OCI-M2 (cell line): ENCODE results near the gene CRB3.
"Not testable (repeated sequence)": the region's sequence is repeated elsewhere in the genome, so short reads cannot be mapped to it uniquely, and the experiment has no call there.

Experiments
- DNase-seq: peaks from one replicate; lab custom pipeline; 2025; ENCODE audit not compliant: unreplicated experiment; lab: John Stamatoyannopoulos, UW

CRB3 gene, protein sequence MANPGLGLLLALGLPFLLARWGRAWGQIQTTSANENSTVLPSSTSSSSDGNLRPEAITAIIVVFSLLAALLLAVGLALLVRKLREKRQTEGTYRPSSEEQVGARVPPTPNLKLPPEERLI

DNA sequence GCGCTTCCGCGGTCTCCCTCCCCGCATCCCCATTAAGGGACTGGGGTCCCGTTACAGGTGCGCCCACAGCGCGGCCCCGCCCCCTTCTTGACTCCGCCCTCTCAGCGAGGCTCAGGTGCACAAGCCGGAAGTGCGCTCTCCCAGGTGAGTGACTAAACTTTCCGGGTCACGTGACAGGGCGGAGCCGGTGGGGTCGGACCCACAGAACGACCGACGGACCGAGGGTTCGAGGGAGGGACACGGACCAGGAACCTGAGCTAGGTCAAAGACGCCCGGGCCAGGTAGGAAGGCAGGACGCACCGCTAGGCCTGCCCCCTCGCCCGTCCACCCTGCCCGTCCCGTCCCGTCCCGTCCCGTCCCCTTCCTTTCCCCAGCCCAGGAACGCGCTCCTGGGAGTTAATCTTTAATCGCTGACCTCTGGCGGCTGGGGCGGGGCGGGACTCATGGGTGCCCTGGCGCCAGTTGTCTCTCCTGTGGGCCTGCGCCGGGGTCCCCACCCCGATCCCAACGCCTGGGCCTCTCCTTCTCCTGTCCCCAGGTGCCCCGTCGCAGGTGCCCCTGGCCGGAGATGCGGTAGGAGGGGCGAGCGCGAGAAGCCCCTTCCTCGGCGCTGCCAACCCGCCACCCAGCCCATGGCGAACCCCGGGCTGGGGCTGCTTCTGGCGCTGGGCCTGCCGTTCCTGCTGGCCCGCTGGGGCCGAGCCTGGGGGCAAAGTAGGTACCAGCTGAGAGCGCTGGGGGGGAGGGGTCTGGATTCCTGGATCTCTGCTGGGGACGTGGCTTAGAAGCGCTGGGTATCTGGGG, at the start of gene CRB3:
Gene CRB3 (plus strand): TSS at position 202 of the 804 bp plus-strand sequence. CDS start 431 bp downstream, at position 633.
- DNase-seq, result no peak

DNA sequence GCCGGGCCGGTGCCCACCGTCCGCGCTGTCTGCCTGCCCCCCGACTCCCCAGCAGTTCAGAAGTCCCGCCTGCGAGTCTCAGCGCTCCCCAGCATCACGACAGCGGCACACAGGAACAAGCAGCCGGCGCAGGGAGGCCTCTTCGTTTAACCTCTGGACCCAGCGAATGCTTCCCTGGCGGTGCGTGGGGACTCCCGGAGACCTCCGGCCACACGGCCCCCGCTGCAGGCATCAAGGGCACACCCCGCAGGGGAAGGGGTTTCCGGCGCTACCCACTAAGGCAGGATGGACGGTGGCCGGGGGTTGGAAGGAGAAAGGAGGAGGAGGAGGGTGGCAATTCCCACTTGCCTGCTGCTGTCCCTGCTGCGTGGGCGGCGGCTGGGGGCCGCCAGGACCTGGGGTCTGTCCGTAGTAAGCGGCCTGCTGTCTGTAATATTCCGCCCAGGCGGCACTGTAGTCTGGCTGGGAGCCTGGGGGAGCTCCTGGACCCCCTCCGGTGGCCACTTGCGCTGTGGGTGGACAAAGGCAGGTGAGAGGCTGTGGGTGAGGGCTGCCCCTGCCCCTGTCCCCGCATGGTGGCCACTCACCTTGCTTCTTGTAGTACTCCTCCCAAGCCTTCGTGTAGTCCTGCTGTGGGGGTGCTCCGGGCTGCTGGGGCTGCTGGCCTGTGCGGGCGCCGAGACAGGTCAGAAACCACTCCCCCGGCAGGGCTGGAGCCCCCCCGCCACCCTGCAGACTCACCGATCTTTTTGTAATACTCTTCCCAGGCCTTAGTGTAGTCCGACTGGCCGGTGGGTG, 49.1 kb upstream of the CRB3 start:
- no peak for DNase-seq

DNA sequence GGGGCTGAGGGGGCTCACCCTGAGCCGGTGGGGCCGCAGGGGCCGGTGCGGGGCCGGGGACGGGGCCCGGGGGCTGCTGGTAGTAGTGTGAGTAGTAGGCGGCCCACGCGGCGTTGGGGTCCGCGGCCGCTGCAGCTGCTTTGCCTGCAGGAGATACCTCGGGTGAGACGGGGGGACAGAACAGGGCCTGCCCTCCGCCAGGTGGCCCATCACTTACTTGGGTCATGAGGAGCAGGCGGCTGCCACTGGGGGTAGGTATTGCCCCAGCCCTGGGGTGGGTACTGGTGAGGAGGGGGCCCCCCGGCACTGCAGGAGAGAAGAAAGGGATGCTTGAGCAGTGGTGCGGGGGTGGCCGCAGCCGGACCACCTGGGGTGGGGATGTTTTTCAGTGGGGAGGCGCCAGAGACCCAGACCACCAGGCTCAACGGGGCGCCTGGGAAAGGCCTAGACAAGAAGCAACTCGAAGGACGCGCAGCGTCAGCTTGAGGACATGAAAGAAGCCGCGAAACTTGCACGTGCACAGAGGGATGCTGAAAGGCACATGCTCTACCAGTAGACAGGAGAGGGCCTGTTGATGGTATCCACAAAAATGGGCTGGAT, 48.4 kb upstream of the CRB3 start:
- DNase-seq, result no peak

DNA sequence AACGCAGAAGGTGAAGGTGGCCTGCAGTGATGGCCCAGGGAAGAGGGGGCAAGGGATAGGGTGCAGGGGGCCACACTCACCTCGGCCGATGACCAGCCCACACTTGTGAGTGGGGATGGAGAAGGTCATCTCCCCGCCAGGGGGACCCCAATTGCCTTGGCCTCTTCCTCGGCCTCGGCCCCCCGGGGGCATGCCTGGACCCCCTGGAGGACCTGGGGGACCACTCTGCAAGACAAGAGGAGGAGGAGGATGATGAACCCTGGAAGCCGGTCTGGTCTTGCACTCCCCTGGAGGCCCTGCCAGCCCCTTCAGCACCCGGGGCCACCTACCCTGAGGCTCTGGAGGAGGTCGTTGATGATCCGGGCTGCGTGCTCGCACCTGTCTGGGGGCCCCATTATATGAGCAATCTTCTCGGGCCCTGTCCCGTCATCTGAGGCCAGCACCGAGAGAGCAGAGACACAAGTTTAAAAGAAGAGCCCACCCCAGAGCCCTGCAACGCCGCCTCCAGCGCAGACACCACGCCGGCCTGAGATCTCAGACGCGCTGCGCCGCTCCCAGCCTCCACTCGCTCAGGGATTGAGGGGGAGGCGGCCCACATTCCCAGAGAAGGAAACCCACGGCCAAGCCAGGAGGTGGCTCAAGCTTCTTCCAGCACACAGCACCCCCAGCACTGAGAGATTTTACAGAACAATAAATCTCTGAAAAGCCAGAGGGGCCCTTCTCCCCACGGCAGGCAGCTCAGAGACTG, 47.2 kb upstream of the CRB3 start:
- DNase-seq, result no peak

DNA sequence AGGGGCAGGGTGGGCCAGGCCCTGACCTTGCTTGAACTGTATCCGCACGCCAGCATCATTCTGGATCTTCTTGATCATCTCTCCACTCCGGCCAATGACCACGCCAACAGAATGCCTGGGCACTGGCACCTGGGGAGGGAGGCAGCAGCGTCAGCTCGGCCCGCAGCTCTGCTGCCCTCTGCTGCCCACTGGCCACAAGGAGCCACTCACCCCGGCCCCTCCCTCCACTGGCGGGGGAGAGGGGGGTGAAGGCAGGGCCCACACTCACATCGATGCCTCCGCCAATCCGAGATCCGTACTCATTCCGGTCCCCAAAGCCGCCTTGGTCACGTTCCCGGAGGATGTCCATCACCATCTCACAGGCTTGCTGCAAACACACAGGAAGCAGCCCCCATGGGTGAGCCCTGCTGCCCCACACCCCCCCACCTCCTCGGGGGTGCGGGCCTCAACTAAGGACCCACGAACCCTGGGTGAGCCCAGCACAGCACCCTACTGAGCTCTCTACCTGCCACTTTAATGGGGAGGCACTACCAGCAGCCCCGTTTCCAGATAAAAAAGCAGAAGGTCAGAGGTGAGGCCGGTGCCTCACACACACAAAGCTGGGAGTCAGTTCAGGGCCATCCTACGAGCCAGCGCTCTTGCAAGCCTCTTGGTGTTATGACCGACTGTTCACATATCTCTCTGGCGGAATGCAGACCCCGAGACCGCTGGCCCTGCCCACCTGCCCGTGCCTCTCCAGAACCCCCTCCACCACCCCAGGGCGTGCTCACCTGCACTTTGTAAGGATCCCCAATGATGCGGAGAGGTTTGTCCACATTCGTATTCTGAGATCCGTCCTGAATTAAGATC, 46.1 kb upstream of the CRB3 start:
- no peak for DNase-seq

DNA sequence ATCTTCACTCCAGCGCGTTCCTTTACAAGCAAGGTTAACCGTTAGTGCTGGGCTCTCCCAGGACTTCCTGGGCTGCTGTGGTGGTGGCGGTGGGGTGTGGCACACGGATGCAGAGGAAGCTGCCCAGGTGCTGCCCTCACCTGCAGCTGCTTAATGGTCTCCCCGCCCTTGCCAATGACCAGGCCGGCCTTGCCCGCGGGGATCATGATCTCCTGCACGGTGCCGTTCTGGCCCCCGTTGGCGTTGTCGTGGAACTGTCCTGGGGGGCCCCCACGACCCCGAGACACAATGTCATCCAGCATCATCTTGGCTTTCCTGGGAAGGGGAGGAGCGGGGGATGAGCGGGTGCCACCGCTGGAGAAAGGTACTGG, 45.5 kb upstream of the CRB3 start:
- DNase-seq, result no peak

DNA sequence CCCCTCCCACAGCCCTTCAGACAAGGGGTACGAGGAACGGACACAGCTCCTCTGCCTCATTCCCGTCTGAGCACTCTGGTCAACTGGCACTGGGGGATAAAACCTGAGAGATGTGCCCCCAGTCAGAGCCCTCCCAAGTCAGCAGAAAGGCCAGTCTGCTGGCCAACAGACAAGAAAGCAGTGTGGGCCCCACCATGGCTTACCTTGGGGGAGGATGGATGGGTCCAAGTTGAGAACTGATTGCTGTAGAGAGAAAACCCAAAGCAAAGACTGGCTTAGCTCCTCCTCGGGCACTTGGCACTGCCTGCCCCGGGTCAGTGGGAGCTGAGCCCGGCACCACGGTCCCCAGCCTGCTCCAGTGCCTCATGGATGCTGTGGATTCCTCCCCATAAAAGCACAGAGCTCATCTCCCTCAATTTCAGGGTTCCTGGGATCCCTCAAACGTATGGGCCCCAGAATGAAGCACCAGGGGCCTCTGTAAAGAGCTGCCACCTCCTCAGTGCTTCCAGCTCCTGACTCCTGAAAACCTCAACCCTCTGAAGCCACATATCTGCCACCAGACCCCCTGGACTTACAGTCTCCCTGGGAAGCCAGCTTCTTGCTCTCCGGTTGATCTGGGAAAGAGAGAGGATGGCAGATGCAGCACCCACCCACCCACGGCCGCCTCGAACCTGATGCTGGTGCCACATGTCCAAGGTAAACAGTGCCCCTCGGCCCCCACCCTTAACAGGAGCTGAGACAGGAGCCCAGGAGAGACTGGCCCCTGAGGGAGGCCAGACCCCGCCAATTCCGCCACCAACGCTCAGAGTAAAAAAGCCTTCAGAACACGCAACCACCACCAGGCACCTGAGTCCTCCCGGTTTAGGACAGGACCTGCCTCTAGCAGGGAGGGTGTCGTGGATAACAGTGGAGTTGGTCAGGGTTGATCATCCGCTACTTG, 42.7 kb upstream of the CRB3 start:
- no peak for DNase-seq

DNA sequence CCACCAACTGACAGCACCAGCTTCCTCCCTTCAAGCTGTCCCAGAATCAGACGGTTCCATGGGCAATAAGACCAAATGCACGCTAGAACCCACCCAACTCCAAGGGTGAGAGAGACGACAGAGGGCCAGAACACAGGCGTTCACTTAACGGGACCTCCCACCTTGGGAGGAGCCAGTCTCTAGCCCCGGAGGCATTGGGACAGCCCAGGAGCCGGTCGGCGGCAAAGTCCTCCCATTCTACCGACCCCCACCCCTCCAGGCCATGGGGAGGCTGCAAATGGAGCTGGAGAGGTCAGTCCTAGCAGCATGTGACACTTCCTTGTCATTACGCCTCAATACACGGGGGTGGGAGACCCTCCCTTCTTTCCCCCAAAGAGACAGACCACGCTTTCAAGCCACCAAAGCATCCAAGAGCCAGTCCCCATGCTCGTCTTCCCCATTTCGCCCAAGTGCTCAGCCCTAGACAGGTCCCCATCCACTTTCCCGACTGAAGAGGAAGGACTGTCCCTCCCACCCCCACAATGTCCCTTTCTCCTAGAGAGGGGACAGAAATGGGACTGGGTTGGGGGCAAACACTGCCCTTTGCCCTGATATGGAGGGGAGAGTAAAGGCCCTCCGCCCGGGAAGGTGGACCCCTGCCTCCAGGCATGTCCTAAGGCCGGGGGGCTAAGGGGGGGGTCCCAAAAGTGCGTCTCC, 40.4 kb upstream of the CRB3 start:
- no peak for DNase-seq

DNA sequence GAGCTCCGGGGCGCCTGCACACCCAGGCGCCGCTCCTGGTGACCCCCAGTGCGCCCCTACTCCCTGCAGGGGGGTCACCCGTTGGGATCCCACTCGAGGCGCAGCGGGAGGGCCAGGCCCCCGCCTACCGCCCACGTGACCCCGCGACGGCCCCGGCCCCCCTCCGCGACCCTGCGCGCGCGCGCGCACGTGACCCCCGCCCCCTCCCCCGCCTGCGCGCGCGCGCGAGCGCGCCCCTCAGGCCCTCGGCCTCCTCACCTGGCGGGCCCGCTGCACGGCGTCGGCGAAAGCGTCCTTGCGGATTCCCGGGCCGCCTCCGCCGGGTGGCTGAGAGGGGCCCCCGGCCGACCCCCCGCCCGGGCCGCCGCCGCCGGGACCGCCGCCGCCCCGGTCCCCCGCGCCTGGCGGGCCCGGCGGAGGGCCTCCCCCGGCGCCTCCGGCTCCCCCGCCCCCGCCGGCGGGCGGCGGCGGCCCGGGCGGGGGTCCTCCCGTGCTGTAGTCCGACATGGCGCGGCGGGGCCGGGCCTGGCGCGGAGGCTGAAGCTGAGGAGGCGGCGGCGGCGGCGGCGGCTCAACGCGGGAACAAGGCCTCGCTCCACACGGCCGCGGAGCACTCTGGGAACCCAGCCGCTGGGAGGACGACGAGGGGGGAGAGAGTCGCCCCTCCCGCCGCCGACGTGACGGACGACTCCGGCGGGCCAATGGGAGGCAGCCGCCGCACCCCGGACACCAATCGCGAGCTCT, 39.7 kb upstream of the CRB3 start, which contains the start of gene KHSRP:
Gene KHSRP (minus strand): TSS at position 617 of the 744 bp plus-strand sequence. CDS start 110 bp downstream, at position 507.
- no peak for DNase-seq

DNA sequence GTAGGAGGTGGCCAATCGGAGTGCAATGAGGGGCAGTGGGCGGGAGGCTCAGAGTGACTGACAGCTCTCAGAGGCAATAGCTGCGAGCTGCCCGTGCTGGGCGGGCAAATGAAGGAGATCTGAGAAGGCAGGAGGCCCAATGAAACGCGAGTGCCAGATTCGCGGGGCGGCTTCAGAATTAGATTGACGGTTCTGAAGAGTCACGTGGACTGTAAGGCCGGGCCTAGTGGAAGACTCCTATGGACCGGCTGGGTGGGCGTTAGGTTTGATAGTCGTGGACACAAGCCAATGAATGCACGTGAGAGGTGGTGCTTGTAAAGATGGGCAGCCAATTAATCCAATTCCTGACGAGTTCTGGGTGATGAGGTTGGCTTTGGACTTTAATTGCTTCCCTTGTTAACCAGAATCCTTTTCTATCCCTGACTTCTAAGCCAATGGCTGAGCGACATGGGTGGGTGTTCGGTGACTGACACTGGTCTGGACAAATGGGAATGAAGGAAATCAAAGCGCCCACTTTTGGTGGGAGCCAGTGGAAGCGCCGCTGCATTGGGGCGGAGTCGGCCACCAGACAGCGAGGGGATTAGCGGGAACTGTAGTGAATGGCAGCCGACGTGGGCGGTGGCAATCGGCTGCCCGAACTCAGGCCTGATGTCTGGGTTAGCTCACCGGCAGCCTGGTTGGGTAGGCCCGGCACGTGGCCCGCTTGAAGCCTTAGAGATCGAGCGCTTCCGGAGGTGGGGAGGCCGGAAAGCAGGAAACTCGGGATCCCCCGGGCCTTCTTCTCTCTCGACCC, 38.9 kb upstream of the CRB3 start:
- peak; percentile 96 for DNase-seq

DNA sequence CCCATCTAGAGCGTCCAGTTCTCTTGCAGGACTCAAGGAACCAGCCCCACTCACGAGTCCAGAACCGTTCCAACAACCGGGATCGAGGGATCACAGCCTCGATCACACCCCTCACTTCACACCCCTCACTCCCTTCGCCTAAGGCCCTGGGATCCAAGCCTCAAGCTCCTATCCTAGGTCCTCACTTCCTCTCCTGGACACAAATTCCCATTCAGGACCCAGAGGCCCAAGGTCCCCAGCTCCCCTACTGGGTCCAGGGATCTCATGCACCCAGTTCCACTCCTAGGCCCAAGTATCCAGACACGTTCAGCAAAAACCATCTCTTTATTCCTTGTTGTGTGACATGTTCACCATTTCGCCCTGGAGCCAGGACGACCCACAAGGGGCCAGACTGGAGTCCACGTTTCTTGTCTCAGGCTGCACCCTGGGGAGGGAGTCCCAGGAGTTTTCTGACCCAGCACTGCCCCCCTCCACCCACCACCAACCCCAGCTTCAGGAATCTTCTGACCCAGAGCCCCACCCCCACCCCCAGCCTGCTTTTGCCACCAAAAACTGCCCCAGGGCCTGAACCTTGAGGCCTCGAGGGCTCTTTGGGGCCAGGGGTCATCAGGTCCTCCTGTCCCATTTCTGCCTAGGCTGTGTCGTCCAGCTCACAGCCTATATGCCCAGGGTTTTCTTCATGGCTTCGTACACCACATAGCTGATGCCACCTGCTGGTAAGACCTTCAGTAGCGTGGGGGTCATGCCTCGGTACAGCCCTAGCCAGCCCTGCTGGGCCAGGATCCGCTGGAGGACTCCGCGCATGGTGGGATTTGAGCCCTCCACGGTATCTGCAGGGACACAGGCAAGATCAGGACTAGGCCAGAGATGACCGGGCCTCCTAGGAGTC, 38.1 kb upstream of the CRB3 start:
- no peak for DNase-seq

DNA sequence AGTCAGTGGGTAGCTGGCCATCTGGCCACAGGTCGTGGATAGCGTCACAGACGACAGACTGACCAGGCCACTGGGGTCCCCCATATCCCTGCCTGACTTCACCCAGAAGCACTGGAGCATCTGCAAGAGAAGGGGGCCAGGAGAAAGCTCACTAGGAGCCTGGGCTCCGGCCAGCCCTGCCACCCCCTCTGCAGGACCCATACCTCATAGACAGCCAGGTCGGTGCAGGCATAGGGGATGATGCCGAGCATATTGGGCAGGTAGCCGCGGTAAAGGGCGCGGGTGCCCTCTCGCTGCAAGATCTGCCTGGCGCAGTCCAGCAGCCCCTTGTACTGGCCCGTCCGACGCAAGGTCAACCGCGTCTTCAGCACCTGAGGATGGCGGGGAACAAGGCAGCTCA, 36.9 kb upstream of the CRB3 start:
- no peak for DNase-seq

DNA sequence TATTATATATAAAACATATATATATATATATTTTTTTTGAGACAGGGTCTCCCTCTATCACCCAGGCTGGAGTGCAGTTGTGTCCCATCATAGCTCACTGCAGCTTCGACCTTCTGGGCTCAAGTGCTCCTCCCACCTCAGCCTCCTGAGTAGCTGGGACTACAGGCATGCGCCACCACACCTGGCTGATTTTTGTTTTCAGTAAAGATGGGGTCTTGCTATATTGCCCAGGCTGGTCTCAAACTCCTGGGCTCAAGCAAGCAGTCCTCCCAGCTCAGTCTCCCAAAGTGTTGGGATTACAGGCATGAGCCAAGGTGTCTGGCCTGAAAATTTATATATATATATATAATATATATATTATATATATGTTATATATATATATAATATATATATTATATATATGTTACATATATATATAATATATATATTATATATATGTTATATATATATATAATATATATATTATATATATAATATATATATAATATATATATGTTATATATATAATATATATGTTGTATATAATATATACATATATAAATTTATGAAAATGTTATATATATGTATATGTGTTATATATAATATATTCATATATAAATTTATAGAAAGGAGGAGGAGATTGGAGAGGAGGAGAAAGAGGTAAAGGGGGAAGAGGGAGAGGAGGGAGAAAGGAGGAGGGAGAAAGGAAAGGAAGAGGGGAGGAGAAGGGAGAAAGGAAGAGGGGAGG, 35.2 kb upstream of the CRB3 start:
- DNase-seq, result not testable (repeated sequence)

DNA sequence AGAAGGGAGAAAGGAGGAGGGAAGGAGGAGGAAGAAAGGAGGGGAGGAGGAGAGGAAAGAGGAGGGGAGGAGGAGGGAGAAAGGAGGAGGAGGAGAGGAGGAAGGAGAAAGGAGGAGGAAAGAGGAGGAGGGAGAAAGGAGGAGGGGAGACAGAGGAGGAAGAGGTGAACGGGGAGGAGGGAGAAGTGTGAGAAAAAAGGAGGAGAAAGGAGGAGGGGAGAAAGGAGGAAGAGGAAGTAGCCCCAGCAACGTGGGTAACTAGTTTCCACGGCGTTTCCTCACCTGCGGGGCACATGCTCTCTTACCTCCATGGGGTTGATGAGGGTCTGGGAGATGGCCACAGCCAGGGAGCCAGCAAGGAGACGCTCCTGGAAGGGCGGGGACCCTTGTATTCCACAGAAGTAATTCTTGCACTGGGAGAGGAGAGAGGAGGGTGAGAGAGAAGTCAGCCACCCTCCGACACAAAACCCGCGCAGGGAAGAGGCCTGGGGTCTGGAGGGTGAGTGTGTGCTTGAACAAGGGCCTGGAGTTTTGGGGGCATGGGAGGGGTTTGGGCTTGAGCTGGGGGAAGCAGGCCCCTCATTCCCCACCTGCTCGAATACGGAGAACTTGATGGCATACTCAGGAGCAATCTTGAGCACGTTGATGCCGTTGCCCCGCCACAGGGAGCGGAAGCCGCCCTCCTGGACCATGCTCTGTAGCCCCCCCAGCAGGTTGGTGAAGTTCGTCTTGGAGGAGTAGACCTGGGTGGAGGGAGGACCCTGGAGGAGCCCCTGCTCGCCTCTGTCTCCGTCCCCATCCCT, 34.5 kb upstream of the CRB3 start:
- DNase-seq, result no peak
